ENCODE measurements around the gene ZNF565.
"Not testable (repeated sequence)": the region's sequence is repeated elsewhere in the genome, so short reads cannot be mapped to it uniquely, and the experiment has no call there.

The ZNF565 gene

GRCh38 chr19:36149673-36150406 lies 64.6 kb downstream of the ZNF565 start:
- DNase-seq: no peak

- no peak for DNase-seq
Observed at GRCh38 chr19:36144624-36145023, 69.8 kb downstream of the ZNF565 start.

DNA sequence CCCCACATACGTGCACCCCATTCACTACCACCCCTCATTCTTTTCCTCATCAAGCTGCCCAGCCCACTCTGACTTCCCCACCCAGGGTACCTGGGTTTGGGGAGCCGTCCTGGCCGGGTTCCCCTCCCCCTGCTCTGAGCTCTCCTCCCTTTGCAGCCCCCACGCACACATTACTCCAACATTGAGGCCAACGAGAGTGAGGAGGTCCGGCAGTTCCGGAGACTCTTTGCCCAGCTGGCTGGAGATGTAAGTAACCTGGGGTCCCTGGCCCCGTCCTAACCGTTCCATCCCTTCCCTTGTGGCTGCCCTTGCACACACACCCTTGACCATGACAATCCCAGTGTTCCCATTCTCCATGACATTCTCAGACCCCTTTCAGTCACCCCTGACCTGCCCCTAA lies 72.0 kb downstream of the ZNF565 start:
- DNase-seq: no peak

- DNase-seq: no peak
Observed at GRCh38 chr19:36142046-36142445, 72.4 kb downstream of the ZNF565 start.

GRCh38 chr19:36141039-36141927 lies 73.2 kb downstream of the ZNF565 start:
- peak; percentile 36 for DNase-seq

- DNase-seq: no peak
Observed at GRCh38 chr19:36140304-36141038, 74.0 kb downstream of the ZNF565 start.

DNA sequence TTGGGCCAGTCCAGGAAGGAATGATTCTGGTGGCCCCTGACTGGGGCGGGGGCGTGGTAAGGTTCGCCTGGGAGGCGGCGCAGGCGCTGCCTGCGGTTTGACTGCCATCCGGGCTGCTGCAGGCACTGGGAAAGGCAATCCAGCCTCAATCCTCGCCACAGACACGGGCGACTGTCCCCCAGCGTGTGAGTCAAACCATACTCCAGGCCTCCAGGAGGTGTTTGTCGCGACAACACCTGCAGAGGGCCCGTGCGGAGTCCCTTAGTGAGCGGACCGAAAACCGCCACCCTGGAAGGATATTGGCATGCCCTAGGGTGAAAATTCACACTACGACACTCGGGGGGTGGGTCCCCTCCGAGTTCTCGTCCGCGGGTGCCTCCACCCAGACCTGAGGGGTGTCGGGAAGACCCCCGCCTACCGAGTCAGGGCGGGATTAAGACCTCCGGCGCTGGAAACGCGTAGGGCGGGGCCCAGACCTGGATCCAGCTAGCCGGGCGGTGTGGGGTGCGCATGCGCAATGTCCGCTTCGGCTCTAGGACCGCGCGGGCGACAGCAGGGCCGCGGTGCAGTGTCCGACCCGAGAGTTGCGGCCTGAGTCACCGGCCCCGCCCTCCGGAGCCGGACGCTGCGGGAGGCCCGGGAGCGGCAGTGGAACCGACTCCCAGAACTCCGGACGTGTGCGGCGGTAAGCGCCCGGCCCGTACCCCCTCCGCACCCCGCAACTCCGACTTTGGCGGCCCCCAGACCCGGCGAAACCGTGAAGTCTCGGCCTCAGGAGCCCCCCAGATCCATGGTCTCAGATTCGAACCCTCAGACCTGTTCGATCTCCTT lies 74.8 kb downstream of the ZNF565 start, which contains the start of gene CAPNS1:
CAPNS1 (plus strand) TSS at position 594 of the 831 bp plus-strand sequence. CDS start 946 bp downstream, outside the sequence.
- peak; percentile 87 for DNase-seq

DNA sequence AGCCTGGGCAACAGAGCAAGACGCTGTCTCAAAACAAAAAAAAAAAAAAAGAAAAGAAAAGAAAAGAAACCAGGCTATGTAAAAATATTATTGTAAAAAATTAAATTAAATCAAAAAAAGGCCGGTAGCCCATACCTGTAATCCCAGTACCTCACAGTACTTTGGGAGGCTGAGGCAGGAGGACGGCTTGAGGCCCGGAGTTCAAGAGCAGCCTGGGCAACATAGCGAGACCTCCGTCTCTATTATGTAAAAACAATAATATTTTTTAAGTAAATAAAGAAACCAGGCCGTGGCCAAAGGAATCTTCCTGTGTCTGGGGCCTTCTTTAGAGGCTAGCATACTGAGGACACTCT lies 75.4 kb downstream of the ZNF565 start:
- no peak for DNase-seq

- no peak for DNase-seq
Observed at GRCh38 chr19:36136964-36137686, 77.3 kb downstream of the ZNF565 start.

- DNase-seq: not testable (repeated sequence)
Observed at GRCh38 chr19:36134867-36135266, 79.6 kb downstream of the ZNF565 start.

Measured in amniotic stem cell (primary cell).